HG03571 (cell line): ENCODE data around the gene DUSP1.

ENCODE experiments used
- ATAC-seq: cut with Tn5 transposase; IDR thresholded peaks from one replicate; pipeline ENCODE4 v1.9.1; 2021; ENCODE audit not compliant: unreplicated experiment

The DUSP1 gene

GRCh38 chr5:172745838-172746237, 25.2 kb downstream of the DUSP1 start:
- ATAC-seq, result no peak

- ATAC-seq, result no peak
Measured at GRCh38 chr5:172745406-172745805, 25.6 kb downstream of the DUSP1 start.

GRCh38 chr5:172744123-172745104, 26.6 kb downstream of the DUSP1 start:
- ATAC-seq, result no peak

- ATAC-seq, result no peak
Measured at GRCh38 chr5:172743112-172743959, 27.7 kb downstream of the DUSP1 start.

- no peak for ATAC-seq
Measured at GRCh38 chr5:172741206-172741582, 29.8 kb downstream of the DUSP1 start.

GRCh38 chr5:172740428-172741205, 30.4 kb downstream of the DUSP1 start:
- ATAC-seq, result no peak

- ATAC-seq, result no peak
Measured at GRCh38 chr5:172739375-172739774, 31.6 kb downstream of the DUSP1 start.

GRCh38 chr5:172736508-172737135, 34.4 kb downstream of the DUSP1 start:
- ATAC-seq, result no peak

GRCh38 chr5:172735141-172735831, 35.7 kb downstream of the DUSP1 start:
- ATAC-seq, result no peak

GRCh38 chr5:172733974-172734346, 37.0 kb downstream of the DUSP1 start:
- ATAC-seq, result no peak

- no peak for ATAC-seq
Measured at GRCh38 chr5:172733131-172733973, 37.6 kb downstream of the DUSP1 start.

GRCh38 chr5:172732201-172732865, 38.7 kb downstream of the DUSP1 start:
- ATAC-seq, result no peak

GRCh38 chr5:172731680-172732074, 39.3 kb downstream of the DUSP1 start:
- no peak for ATAC-seq

- ATAC-seq, result no peak
Measured at GRCh38 chr5:172730981-172731679, 39.9 kb downstream of the DUSP1 start.

- ATAC-seq, result no peak
Measured at GRCh38 chr5:172730222-172730621, 40.8 kb downstream of the DUSP1 start.

- ATAC-seq, result no peak
Measured at GRCh38 chr5:172729588-172729987, 41.4 kb downstream of the DUSP1 start.

GRCh38 chr5:172728481-172729241, 42.3 kb downstream of the DUSP1 start:
- ATAC-seq, result no peak
